Muscle of leg (tissue), 16 donors: Measurements from ENCODE around the gene SLC39A8. TPM values are rescaled to one million over a fixed set of nuclear protein-coding genes. Genes with fewer than 3 reads are reported as not detected.
"Not testable (repeated sequence)": the region's sequence is repeated elsewhere in the genome, so short reads cannot be mapped to it uniquely, and the experiment has no call there.

Experiments
- DNase-seq: peaks from one replicate; pipeline ENCODE4 v3.0.0; 2013
- H3K27ac ChIP-seq: one replicate; pipeline ENCODE4 v1.5.1; 2013; ENCODE audit warnings: mild to moderate bottlenecking, low read length, control low read depth
- H3K27me3 ChIP-seq: one replicate; pipeline ENCODE4 v1.6.1; 2013; ENCODE audit warnings: low read length; ENCODE audit not compliant: control insufficient read depth, insufficient read depth
- H3K36me3 ChIP-seq: one replicate; pipeline ENCODE4 v1.6.1; 2013; ENCODE audit warnings: low read length; ENCODE audit not compliant: control insufficient read depth, insufficient read depth
- H3K4me1 ChIP-seq: one replicate; pipeline ENCODE4 v1.6.1; 2013; ENCODE audit warnings: low read length; ENCODE audit not compliant: control insufficient read depth, insufficient read depth
- H3K4me3 ChIP-seq: one replicate; pipeline ENCODE4 v1.5.1; 2013; ENCODE audit warnings: low read length, control low read depth
- H3K9me3 ChIP-seq: replicated peaks from 2 replicates; pipeline ENCODE4 v1.6.1; 2013; ENCODE audit warnings: low read depth, low read length; ENCODE audit not compliant: control insufficient read depth
- WGBS: methylation state at CpG from one replicate; pipeline ENCODE4 v1.1.5; 2013; ENCODE audit warnings: missing lambda C conversion rate; ENCODE audit not compliant: insufficient coverage; 5-methylcytosine and 5-hydroxymethylcytosine counted together
- long read RNA-seq, 11 donors: transcript quantifications; one replicate each; lab custom pipeline, GENCODE V29; 2026
- polyA plus RNA-seq, 8 donors: library from polyadenylated mRNA; unstranded; fragments of 120-200 nt; gene quantifications; one replicate each; pipeline versions ENCODE4 v1.2.1 to v1.2.3, GENCODE V29; 2013; ENCODE audit warnings: inconsistent platforms in 1 of 8, low replicate concordance in 1 of 8; ENCODE audit not compliant: insufficient read length in 8 of 8, insufficient read depth in 1 of 8
- total RNA-seq: library from RNA; stranded (reverse); fragments of 120-200 nt; gene quantifications from one replicate; pipeline ENCODE4 v1.2.4, GENCODE V29; 2013

Gene SLC39A8
- 4.7 TPM for total RNA-seq
- polyA plus RNA-seq, result 1 to 10 TPM; 2.1 to 4.8 (median 3.4) TPM
- long read RNA-seq, donor 1, partial matches to known transcripts, result 0 of 1 reads
- long read RNA-seq, donor 1, other reads (novel, unspliced or antisense), result 0 of 1 reads
- long read RNA-seq, donor 2, result 0 reads
- long read RNA-seq, donor 3, partial matches to known transcripts, result 0 of 1 reads
- long read RNA-seq, donor 3, other reads (novel, unspliced or antisense), result 0 of 1 reads
- long read RNA-seq, donor 4, result 0 reads
- long read RNA-seq, donor 5, partial matches to known transcripts, result 0 of 2 reads
- long read RNA-seq, donor 5, other reads (novel, unspliced or antisense), result 0 of 2 reads
- long read RNA-seq, donor 6, partial matches to known transcripts, result 0 of 3 reads
- long read RNA-seq, donor 6, other reads (novel, unspliced or antisense), result 0 of 3 reads
- long read RNA-seq, donor 7, result 0 reads
- long read RNA-seq, donor 8, partial matches to known transcripts, result 0 of 1 reads
- long read RNA-seq, donor 8, other reads (novel, unspliced or antisense), result 0 of 1 reads
- long read RNA-seq, donor 9, result 0 reads
- long read RNA-seq, donor 10, partial matches to known transcripts, result 0 of 1 reads
- long read RNA-seq, donor 10, other reads (novel, unspliced or antisense), result 0 of 1 reads
- long read RNA-seq, donor 11, partial matches to known transcripts, result 0 of 1 reads
- long read RNA-seq, donor 11, other reads (novel, unspliced or antisense), result 0 of 1 reads

- peak; percentile 89 for DNase-seq
- H3K4me1 ChIP-seq, result peaks cover 7% of the 10 kb centered on the region
- peak within 1 kb of the TSS; percentile 68 for H3K4me3 ChIP-seq
- WGBS, result 0% methylated on average over 33 of the region's 54 CpGs
- H3K36me3 ChIP-seq, result no peaks in the 10 kb centered on the region
- H3K27ac ChIP-seq, result peak within 1 kb of the TSS; percentile 69
- peaks cover 7% of the 10 kb centered on the region for H3K27me3 ChIP-seq
- H3K9me3 ChIP-seq, result no peaks in the 10 kb centered on the region
Observed at GRCh38 chr4:102344954-102345794, at the start of gene SLC39A8. TSS of gene SLC39A8 (minus strand) at chr4:102345482. CDS start at chr4:102344662, 820 bp downstream.

DNA sequence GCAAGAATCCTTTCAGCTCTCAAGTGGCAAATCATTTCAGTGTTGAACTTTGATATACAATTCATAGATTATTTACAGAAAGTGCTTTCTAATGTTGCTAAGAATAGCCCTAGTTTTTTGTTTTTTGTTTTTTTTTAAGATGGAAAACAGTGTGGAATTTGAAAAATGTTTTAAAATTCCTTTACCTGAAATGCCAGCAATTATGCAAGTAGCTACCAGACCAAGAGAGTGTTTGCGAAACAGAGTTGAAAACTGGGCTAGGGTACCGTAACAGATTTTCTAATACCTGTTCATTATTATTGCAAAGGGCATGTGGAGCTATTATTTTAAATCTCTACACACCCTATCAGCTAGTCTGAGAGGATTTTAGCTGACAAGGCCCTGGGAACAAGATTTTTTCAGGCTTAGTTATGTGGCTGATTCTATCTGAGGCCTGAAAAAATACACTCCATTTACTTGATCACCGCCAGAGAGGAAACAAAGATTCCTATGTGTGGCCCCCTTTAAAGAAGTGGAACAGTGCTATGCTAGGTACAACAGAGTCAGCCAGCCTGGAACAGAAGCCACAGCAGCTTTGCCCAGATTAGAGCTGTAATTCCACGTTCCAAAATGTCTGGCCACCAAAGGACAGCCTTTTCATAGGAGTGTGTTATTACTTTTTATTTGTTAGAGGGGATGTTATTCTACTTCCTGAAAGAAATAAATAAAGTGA lies 46.9 kb upstream of the SLC39A8 start:
- H3K27ac ChIP-seq, result no peak overlapping the region
- DNase-seq, result no peak
- H3K9me3 ChIP-seq, result no peaks in the 10 kb centered on the region
- H3K4me1 ChIP-seq, result no peaks in the 10 kb centered on the region
- no peaks in the 10 kb centered on the region for H3K36me3 ChIP-seq
- 70% methylated on average over 2 of the region's 4 CpGs for WGBS
- no peaks in the 10 kb centered on the region for H3K27me3 ChIP-seq
- no peak overlapping the region for H3K4me3 ChIP-seq

DNA sequence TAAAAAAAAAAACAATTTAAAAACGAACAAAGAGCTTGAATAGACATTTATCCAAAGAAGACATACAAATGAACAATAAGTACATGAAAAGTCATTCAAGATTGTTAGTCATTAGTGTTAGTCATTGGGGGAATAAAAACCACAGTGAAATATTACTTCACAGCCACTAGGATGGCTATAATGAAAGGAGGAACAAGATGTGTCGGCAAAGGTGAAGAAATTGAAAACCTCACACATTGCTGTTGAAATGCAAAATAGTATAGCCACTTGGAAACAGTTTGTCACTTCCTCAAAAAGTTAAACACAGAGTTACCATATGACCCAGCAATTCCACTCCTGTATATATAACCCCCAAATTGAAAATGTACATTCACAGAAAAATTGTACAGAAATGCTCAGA lies 45.2 kb upstream of the SLC39A8 start:
- DNase-seq, result peak; percentile 24
- Histone ChIP-seq H3K9me3 (no peaks in the 10 kb centered on the region), H3K4me1 (no peaks in the 10 kb centered on the region), H3K27me3 (no peaks in the 10 kb centered on the region), H3K27ac (no peak overlapping the region), H3K36me3 (no peaks in the 10 kb centered on the region), H3K4me3 (no peak overlapping the region)
- no CpG with 5 or more reads among the region's 2 CpGs for WGBS

GRCh38 chr4:102388611-102389010 lies 43.3 kb upstream of the SLC39A8 start:
- Histone ChIP-seq H3K4me1 (no peaks in the 10 kb centered on the region), H3K27ac (no peak overlapping the region), H3K27me3 (no peaks in the 10 kb centered on the region), H3K9me3 (no peaks in the 10 kb centered on the region), H3K36me3 (no peaks in the 10 kb centered on the region), H3K4me3 (no peak overlapping the region)
- DNase-seq, result no peak

DNA sequence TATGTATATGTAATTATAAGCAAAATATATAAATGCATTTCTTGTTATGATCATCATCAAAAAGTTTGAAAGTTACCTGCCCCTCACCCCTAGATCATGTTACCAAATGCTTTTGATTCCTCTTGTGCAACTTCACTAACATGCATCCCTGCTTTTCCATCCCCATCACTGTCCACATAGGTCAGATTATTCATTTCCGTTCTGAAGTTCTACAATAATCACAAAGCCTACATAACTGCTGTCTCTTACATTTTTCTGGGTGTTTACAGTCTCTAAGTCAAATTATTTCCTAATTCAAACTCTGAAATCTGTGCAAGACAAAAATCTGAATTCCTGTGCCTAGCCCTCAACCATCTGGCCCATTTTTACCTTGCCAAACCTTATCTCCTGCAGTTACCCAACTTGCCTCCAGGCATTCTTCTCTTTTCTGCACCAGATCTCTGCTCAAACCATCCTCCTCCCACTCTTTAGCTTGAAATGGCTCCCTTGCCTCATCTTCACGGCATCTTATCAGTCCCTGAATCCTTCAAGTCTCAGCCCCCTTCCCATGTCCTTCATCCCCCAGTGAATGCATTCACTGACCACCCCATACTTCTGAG lies 42.4 kb upstream of the SLC39A8 start:
- H3K36me3 ChIP-seq, result no peaks in the 10 kb centered on the region
- no peaks in the 10 kb centered on the region for H3K4me1 ChIP-seq
- no peak overlapping the region for H3K4me3 ChIP-seq
- no peak for DNase-seq
- 22% methylated on average over 1 of the region's 2 CpGs for WGBS
- no peaks in the 10 kb centered on the region for H3K9me3 ChIP-seq
- H3K27ac ChIP-seq, result no peak overlapping the region
- H3K27me3 ChIP-seq, result no peaks in the 10 kb centered on the region

DNA sequence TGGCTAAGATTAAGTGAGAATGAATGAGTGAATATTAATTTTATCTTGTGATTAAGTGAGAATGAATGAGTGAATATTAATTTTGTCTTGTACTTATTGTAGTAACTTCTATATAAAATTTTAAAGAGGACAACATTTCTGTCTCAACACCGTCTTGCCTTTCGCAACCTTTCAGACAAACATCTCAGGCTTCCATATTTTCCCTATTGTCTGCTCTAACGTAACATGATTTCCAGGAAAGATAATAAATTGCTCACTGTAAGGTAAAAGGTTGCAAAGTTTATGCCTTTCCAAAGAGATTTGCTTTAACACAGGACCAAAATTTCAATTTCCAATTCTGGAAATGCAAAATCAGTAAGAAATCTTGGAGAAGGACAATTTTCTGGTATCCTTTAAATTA lies 41.7 kb upstream of the SLC39A8 start:
- Histone ChIP-seq H3K4me1 (no peaks in the 10 kb centered on the region), H3K36me3 (no peaks in the 10 kb centered on the region), H3K27ac (no peak overlapping the region), H3K4me3 (no peak overlapping the region), H3K27me3 (no peaks in the 10 kb centered on the region), H3K9me3 (no peaks in the 10 kb centered on the region)
- no CpG with 5 or more reads among the region's 3 CpGs for WGBS
- DNase-seq, result no peak

- WGBS, result 95% methylated on average over 8 of the region's 10 CpGs
- H3K27ac ChIP-seq, H3K4me3 ChIP-seq: not testable (repeated sequence)
Observed at GRCh38 chr4:102380253-102380652, 35.0 kb upstream of the SLC39A8 start.

DNA sequence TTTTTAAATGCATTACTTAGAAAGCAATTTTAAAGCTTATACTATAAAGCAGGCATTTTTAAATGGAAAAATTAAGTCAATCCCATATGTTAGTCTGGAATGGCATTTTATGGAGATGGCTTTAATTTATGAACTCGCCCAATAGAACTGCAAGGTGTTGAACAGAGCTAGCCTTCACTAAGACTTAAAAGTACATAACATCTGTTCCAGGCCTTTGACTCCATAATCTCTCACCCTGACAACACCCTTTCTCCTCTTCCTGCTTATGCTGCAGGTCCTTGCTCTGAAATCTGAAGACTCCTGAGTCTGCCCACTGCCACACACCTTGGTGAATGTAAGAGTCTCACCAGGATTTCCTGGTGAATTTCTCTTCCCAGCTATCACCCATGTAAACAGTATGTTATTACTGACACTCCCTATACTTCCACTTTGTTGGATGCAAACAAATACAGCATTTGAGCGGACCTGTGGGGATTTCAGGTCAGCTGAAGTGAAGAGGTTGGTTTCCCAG lies 17.7 kb upstream of the SLC39A8 start:
- H3K27ac ChIP-seq, result no peak overlapping the region
- H3K9me3 ChIP-seq, result no peaks in the 10 kb centered on the region
- no peak for DNase-seq
- H3K4me3 ChIP-seq, result no peak overlapping the region
- H3K4me1 ChIP-seq, result no peaks in the 10 kb centered on the region
- 100% methylated on average over 1 of the region's 2 CpGs for WGBS
- H3K27me3 ChIP-seq, result no peaks in the 10 kb centered on the region
- H3K36me3 ChIP-seq, result no peaks in the 10 kb centered on the region

More at GRCh38 chr4:102380253-102380652, 35.0 kb upstream of the SLC39A8 start:
- not testable (repeated sequence) for H3K36me3 ChIP-seq, DNase-seq, H3K9me3 ChIP-seq, H3K27me3 ChIP-seq, H3K4me1 ChIP-seq

DNA sequence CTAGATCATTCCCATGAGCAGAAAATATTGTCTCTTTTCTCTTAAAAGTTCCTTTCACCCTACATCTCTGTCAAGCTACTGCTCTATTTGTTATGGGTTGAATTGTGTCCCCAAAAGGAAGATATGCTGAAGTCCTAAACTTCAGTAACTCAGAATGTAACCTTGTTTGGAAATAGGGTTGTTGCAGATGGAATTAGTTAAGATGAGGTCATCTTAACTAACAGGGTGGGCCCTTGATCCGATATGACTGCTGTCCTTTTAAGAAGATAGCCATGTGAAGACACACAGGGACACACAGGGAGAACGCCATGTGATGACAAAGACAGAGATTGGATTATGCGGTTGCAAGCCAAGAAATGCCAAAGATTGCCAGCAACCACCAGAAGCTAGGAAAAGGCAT lies 12.8 kb upstream of the SLC39A8 start:
- 64% methylated on average over 3 of the region's 3 CpGs for WGBS
- no peaks in the 10 kb centered on the region for H3K36me3 ChIP-seq

More for the DNA sequence above, 12.8 kb upstream of the SLC39A8 start:
- DNase-seq, result no peak
- H3K9me3 ChIP-seq, result no peaks in the 10 kb centered on the region
- no peaks in the 10 kb centered on the region for H3K27me3 ChIP-seq
- no peaks in the 10 kb centered on the region for H3K4me1 ChIP-seq
- no peak overlapping the region for H3K4me3 ChIP-seq
- H3K27ac ChIP-seq, result no peak overlapping the region
